Mucosa of descending colon (tissue), 3 donors: Measurements from ENCODE around the gene CABCOCO1. TPM values are rescaled to one million over a fixed set of nuclear protein-coding genes. Genes with fewer than 3 reads are reported as not detected.

ENCODE experiments used
- ATAC-seq: fragments of 200-7000 bp; cut with Tn5 transposase; one replicate; pipeline ENCODE4 v1.9.1; 2020; ENCODE audit warnings: mild to moderate bottlenecking, moderate library complexity
- DNase-seq, 3 donors: peaks; one replicate each; pipeline ENCODE4 v3.0.0-alpha.2; 2020
- H3K36me3 ChIP-seq: fragments of 200-600 bp; one replicate; pipeline ENCODE4 v1.8.0; 2021; ENCODE audit warnings: low read depth, mild to moderate bottlenecking
- H3K4me1 ChIP-seq: fragments of 200-600 bp; one replicate; pipeline ENCODE4 v1.8.0; 2021; ENCODE audit warnings: low read depth, mild to moderate bottlenecking
- H3K4me3 ChIP-seq: fragments of 200-600 bp; one replicate; pipeline ENCODE4 v1.8.0; 2021; ENCODE audit warnings: mild to moderate bottlenecking
- H3K9me3 ChIP-seq: fragments of 200-600 bp; one replicate; pipeline ENCODE4 v1.8.0; 2021; ENCODE audit warnings: mild to moderate bottlenecking
- intact Hi-C, 2 donors: fragments of 100-400 bp; cut with DNase I in 1 of 2; cut with micrococcal nuclease in 1 of 2; formaldehyde crosslinking; loops; one replicate each; pipeline versions ENCODE4 v1.11.0 to v1.11.1; 2022; cut with DNase I, micrococcal nuclease
- total RNA-seq, 3 donors: library from RNA; stranded (reverse); fragmentation: NEBNext Ultra II Directional in 2 of 3; extraction: Animal tissue kit (Norgen Biotek cat#: 25700) in 2 of 3; gene quantifications; one replicate each; pipeline versions ENCODE4 v1.2.1 to v1.2.4, GENCODE V29; 2021 to 2023
- TF ChIP-seq, protein P1 (sequence below): fragments of 200-600 bp; IDR thresholded peaks from one replicate; pipeline ENCODE4 v1.8.0; 2022; ENCODE audit warnings: antibody characterized with exemption, mild to moderate bottlenecking
- donor health status: DM: no; HTN: no; CAD: no; lungs with moderate emphysema.
- donor health status: DM: no; HTN: no; CAD: no.
- donor health status: DM: no; HTN: yes; CAD: no.

The CABCOCO1 gene
- total RNA-seq, 3 donors from 2014 or later = 0.22 to 3.4 TPM; not detected in 1

DNA sequence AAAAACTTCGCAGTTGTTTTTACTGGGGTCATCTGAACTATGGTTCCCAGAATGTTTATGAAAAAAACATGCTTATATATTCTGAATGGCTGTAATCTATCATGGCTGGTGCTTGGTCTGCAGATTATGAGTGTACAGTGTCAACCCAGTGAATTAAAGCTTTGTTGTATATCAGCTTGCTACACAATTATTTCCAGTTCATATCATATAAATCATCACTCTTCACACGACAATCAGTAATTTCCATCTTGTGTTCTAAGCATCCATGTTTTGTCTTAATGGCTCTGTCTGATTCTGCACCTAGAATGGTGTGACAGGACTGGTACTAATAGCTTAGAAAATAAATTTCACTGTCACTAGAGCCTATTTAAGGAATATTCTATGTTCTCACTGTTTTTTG lies 83.6 kb downstream of the CABCOCO1 start:
- TF ChIP-seq, protein P1, sequence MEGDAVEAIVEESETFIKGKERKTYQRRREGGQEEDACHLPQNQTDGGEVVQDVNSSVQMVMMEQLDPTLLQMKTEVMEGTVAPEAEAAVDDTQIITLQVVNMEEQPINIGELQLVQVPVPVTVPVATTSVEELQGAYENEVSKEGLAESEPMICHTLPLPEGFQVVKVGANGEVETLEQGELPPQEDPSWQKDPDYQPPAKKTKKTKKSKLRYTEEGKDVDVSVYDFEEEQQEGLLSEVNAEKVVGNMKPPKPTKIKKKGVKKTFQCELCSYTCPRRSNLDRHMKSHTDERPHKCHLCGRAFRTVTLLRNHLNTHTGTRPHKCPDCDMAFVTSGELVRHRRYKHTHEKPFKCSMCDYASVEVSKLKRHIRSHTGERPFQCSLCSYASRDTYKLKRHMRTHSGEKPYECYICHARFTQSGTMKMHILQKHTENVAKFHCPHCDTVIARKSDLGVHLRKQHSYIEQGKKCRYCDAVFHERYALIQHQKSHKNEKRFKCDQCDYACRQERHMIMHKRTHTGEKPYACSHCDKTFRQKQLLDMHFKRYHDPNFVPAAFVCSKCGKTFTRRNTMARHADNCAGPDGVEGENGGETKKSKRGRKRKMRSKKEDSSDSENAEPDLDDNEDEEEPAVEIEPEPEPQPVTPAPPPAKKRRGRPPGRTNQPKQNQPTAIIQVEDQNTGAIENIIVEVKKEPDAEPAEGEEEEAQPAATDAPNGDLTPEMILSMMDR = no peak
- intact Hi-C loops = no loop called here
- DNase-seq (no peak), ATAC-seq (no peak)
- Histone ChIP-seq H3K9me3 (no peaks in the 10 kb centered on the region), H3K4me3 (no peak overlapping the region), H3K36me3 (no peaks in the 10 kb centered on the region), H3K4me1 (peaks cover 10% of the 10 kb centered on the region)

DNA sequence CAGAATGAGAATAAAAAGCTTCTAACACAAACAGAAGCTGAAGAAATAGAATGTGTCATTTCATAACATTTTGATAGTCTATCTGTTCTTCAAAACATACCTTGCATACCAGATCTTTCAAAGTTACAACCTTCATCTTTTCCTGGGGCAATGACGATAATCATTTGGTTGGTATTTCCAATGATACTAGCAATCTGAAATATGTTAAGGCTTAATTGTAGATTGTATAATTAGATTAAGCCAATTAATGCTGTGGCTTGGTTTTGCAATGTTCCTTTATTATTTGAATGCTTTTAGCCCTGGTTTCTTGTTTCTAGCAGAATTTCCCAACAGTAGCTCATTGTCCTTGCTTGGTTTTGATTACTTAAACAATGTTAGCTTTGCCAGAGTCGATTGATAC lies 84.6 kb downstream of the CABCOCO1 start:
- DNase-seq (no peak), ATAC-seq (no peak)
- Histone ChIP-seq H3K36me3 (no peaks in the 10 kb centered on the region), H3K9me3 (no peaks in the 10 kb centered on the region), H3K4me3 (no peak overlapping the region), H3K4me1 (peaks cover 19% of the 10 kb centered on the region)
- intact Hi-C loops = no loop called here
- TF ChIP-seq, protein P1 = no peak

DNA sequence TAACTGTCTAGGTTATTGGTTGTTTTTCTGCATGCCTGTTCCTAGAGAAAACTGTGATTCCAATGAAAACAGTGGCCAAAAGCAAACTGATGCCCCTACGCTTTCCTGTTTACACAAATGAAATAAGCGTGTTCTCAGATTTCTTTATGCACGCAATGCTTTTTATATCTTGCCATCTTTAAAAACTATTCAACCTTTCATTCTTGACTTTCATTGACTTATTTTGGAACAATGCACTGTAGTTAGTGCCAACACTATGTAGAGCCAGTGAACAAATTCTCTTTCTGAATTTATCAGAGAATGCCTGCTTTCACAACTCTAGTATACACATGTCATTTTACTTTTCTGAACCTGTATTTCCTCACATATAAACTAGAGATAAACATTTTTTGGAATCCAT lies 86.6 kb downstream of the CABCOCO1 start:
- H3K4me1 ChIP-seq = peaks cover 22% of the 10 kb centered on the region
- no peak overlapping the region for H3K4me3 ChIP-seq
- no peaks in the 10 kb centered on the region for H3K9me3 ChIP-seq
- DNase-seq = no peak
- no peaks in the 10 kb centered on the region for H3K36me3 ChIP-seq
- TF ChIP-seq, protein P1 = no peak
- no peak for ATAC-seq
- intact Hi-C loops = no loop called here

DNA sequence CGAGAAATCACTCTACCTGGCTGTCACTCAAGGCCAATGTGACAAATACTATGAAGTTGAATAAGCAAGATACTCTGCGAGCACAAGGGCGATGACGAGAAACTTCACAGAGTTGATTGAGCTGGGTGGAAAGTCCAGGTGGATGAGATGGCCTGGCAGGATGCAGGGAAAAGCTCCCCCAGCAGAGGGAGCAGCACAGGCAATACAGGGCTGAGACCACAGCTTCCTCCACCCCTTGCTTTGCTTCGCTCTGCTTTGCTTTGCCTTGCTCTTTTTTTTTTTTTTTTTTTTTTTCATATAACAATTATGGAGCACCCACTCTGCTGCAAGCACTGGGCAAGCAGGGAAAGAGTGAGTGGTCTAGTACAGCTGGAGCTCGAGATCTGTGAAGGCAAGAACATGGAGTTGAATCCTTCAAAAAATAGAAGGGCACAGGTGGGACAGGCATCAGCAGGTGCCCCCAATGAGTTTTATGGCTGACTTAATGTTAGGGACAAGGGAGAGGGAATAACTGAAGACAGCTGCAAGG lies 88.3 kb downstream of the CABCOCO1 start:
- peak; percentile 99 for ATAC-seq
- TF ChIP-seq, protein P1 = peak; percentile 75
- H3K9me3 ChIP-seq = no peaks in the 10 kb centered on the region
- peak; percentile 81 to 95 (median 89) for DNase-seq
- no peaks in the 10 kb centered on the region for H3K36me3 ChIP-seq
- intact Hi-C loops = loop anchor here in 1 of 2 donors (5.0 kb wide), 2 partner anchors 86 to 146 kb away; no protein-coding TSS in a partner anchor
- no peak overlapping the region for H3K4me3 ChIP-seq
- peaks cover 22% of the 10 kb centered on the region for H3K4me1 ChIP-seq

DNA sequence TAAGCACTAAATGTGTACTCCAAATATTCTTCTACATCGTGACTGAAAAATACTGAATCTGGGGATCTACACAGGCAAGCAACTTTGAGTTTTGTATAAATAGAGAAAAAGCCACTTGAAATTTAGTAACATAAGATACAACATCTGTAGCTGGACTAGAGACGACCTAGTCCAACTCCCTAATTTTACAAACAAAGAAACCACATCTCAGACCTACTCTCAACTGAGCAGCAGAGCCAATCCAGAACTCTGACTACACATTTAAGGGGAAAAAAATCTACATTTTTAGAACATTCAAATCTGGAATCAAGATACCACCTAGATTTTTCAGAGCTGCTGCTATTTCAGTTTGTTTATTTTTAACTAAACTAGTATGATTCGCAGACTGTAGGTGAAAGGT lies 88.9 kb downstream of the CABCOCO1 start:
- no peaks in the 10 kb centered on the region for H3K9me3 ChIP-seq
- DNase-seq = no peak
- intact Hi-C loops = loop anchor here in 1 of 2 donors (5.0 kb wide), 2 partner anchors 86 to 146 kb away; no protein-coding TSS in a partner anchor
- H3K4me1 ChIP-seq = peaks cover 22% of the 10 kb centered on the region
- no peak overlapping the region for H3K4me3 ChIP-seq
- no peak for ATAC-seq
- no peaks in the 10 kb centered on the region for H3K36me3 ChIP-seq
- TF ChIP-seq, protein P1 = no peak
